Osteocyte (in vitro differentiated cells): ENCODE measurements around the gene PDE11A. TPM values are rescaled to one million over a fixed set of nuclear protein-coding genes. Genes with fewer than 3 reads are reported as not detected.

Experiments used
- DNase-seq: peaks from one replicate; pipeline ENCODE4 v3.0.0; 2021; ENCODE audit warnings: mixed read lengths; ENCODE audit not compliant: unreplicated experiment; ENCODE audit errors: extremely low spot score
- H3K27ac Mint-ChIP-seq: one replicate; pipeline ENCODE4 v1.8.0; 2021; ENCODE audit warnings: mild to moderate bottlenecking, mixed read lengths; ENCODE audit not compliant: unreplicated experiment
- H3K27me3 Mint-ChIP-seq: one replicate; pipeline ENCODE4 v1.8.0; 2021; ENCODE audit warnings: mixed read lengths; ENCODE audit not compliant: unreplicated experiment
- H3K36me3 Mint-ChIP-seq: one replicate; pipeline ENCODE4 v1.8.0; 2021; ENCODE audit warnings: mixed read lengths; ENCODE audit not compliant: unreplicated experiment
- H3K4me1 Mint-ChIP-seq: one replicate; pipeline ENCODE4 v1.8.0; 2021; ENCODE audit warnings: mixed read lengths; ENCODE audit not compliant: unreplicated experiment
- H3K4me3 Mint-ChIP-seq: one replicate; pipeline ENCODE4 v1.8.0; 2021; ENCODE audit warnings: mild to moderate bottlenecking, moderate library complexity, mixed read lengths; ENCODE audit not compliant: unreplicated experiment
- H3K9me3 Mint-ChIP-seq: one replicate; pipeline ENCODE4 v1.8.0; 2021; ENCODE audit warnings: mixed read lengths; ENCODE audit not compliant: unreplicated experiment
- CTCF ChIP-seq: fragments of 200-600 bp; sonication (generic); IDR thresholded peaks from 2 replicates; pipeline ENCODE4 v1.5.0; 2021; ENCODE audit warnings: antibody characterized with exemption, mild to moderate bottlenecking, moderate library complexity
- total RNA-seq: library from RNA; stranded (reverse); gene quantifications from 2 replicates; pipeline ENCODE4 v1.2.1, GENCODE V29; 2021

PDE11A gene
- total RNA-seq, 1 donor from 2014 or later: 0.05 TPM

- peaks cover 5% of the 10 kb centered on the region for H3K27me3 Mint-ChIP-seq
- H3K4me1 Mint-ChIP-seq: no peaks in the 10 kb centered on the region
- H3K27ac Mint-ChIP-seq: no peak overlapping the region
- no peak overlapping the region for H3K4me3 Mint-ChIP-seq
- DNase-seq: no peak
- no peaks in the 10 kb centered on the region for H3K9me3 Mint-ChIP-seq
- H3K36me3 Mint-ChIP-seq: no peaks in the 10 kb centered on the region
- TF ChIP-seq CTCF: no peak
Observed at GRCh38 chr2:177822941-177823340, 249.6 kb downstream of the PDE11A start.

- Mint-ChIP-seq H3K4me1 (no peaks in the 10 kb centered on the region), H3K4me3 (no peak overlapping the region), H3K27ac (no peak overlapping the region), H3K36me3 (no peaks in the 10 kb centered on the region), H3K9me3 (no peaks in the 10 kb centered on the region), H3K27me3 (peaks cover 5% of the 10 kb centered on the region)
- DNase-seq: no peak
- no peak for TF ChIP-seq CTCF
Observed at GRCh38 chr2:177818412-177818811, 254.2 kb downstream of the PDE11A start.

- no peak for DNase-seq
- Mint-ChIP-seq H3K4me1 (no peaks in the 10 kb centered on the region), H3K36me3 (no peaks in the 10 kb centered on the region), H3K27ac (no peak overlapping the region), H3K9me3 (no peaks in the 10 kb centered on the region), H3K27me3 (peaks cover 5% of the 10 kb centered on the region), H3K4me3 (no peak overlapping the region)
- no peak for TF ChIP-seq CTCF
Observed at GRCh38 chr2:177817300-177817699, 255.3 kb downstream of the PDE11A start.

- Mint-ChIP-seq H3K36me3 (no peaks in the 10 kb centered on the region), H3K27me3 (peaks cover 5% of the 10 kb centered on the region), H3K4me3 (no peak overlapping the region)
Observed at GRCh38 chr2:177816766-177817165, 255.8 kb downstream of the PDE11A start.

GRCh38 chr2:177812713-177813396, 259.7 kb downstream of the PDE11A start:
- Mint-ChIP-seq H3K27me3 (peaks cover 7% of the 10 kb centered on the region), H3K36me3 (no peaks in the 10 kb centered on the region), H3K27ac (no peak overlapping the region), H3K9me3 (no peaks in the 10 kb centered on the region), H3K4me3 (no peak overlapping the region), H3K4me1 (no peaks in the 10 kb centered on the region)
- DNase-seq: no peak
- TF ChIP-seq CTCF: no peak

More at GRCh38 chr2:177816766-177817165, 255.8 kb downstream of the PDE11A start:
- H3K9me3 Mint-ChIP-seq: no peaks in the 10 kb centered on the region
- H3K27ac Mint-ChIP-seq: no peak overlapping the region
- no peak for DNase-seq
- H3K4me1 Mint-ChIP-seq: no peaks in the 10 kb centered on the region
- TF ChIP-seq CTCF: no peak
